Activated CD4-positive, alpha-beta T cell treated with anti-CD3 and anti-CD28 coated beads, Interleukin-2, Interleukin-4, amounts not matched to agents 100 ng/mL and 50 ng/mL, durations not matched to agents 16 hours and 8 hours (primary cell): Measurements from ENCODE around the gene NUCKS1.

Source experiments
- DNase-seq: peaks from one replicate; pipeline ENCODE4 v3.0.0-alpha.2; 2020; ENCODE audit warnings: low spot score

The NUCKS1 gene

DNA sequence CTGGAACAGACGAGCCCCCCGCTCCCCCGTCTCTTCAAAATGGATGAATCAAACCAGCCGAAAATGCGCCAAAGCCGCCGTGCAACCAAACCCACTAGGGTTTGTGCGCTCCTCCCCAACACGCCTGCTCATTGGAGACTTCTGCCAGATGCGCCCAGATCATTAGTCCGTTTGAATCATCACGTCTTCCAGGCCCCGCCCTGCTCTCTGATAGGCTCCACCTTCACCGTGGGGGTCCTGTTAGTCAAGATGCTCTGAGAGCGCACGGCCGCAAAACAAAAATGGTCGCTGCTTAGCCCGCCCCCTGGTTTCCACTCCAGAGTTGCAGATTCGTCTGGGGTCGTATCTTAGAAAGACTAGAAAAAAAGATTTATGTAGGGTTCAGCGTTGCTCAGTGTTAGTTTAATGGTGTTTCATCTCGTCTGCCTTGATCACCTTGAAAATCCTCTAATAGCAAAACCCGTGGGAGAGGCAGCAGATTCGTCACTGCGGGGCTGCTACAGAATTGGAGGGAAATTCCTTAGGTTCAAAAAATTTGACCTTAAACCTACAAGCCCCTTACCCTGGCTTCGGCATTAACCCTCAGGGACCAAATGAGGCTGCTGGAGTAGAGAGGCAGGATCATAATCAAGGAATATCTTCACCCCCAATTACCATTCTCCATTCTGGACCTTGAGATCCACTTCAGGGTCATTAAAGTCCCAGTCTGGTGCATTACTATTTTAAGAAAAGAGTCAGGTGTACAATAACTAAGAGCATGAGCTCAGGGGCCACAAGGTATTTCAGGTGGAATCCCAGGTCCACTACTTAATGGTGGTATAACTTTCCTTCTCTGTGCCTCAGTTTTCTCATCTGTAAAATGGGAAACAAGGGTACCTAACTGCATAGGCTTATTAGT is at the start of gene NUCKS1:
Gene NUCKS1 (minus strand): TSS at position 45 of the 898 bp plus-strand sequence. CDS start 209 bp downstream, outside the sequence.
- peak; percentile 98 for DNase-seq

DNA sequence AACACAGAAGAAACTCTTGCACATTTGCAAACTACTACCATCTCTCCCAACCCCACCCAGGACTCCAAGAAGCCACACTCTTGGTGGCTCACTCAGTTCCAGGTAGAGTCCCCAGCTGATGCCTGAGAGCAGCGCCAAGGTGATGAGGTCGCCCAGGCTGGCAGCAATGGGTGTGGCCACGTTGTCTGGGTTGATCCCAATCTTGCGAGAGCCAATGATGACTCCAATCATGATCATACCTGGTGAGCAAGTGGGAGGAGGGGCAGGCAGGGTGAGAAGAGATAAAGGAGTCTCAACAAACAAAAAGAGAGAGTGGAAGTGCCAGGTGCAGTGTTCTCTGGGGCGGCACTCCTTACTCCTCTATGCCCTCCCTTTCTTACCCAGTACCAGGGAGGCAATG is 48.6 kb upstream of the NUCKS1 start:
- DNase-seq, result no peak

DNA sequence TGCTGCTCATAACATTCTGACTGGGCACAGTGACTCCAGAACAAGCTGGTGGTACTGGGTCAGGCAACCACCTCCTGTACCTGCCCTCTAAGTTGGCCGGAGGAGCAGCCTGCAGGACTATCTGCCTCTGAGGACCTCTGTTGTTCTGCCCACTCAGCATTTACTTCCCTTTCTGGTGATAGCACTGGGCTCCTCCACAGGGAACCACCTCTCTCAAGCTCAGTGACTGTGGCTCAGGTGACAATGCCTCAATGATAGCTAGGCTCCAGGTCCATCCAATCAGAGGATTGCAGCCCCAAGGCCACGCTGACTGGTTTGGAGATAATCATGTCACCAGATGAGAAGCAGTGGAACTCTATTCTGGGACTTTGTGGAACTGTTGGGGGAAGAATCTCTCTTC is 47.2 kb upstream of the NUCKS1 start:
- DNase-seq, result no peak

DNA sequence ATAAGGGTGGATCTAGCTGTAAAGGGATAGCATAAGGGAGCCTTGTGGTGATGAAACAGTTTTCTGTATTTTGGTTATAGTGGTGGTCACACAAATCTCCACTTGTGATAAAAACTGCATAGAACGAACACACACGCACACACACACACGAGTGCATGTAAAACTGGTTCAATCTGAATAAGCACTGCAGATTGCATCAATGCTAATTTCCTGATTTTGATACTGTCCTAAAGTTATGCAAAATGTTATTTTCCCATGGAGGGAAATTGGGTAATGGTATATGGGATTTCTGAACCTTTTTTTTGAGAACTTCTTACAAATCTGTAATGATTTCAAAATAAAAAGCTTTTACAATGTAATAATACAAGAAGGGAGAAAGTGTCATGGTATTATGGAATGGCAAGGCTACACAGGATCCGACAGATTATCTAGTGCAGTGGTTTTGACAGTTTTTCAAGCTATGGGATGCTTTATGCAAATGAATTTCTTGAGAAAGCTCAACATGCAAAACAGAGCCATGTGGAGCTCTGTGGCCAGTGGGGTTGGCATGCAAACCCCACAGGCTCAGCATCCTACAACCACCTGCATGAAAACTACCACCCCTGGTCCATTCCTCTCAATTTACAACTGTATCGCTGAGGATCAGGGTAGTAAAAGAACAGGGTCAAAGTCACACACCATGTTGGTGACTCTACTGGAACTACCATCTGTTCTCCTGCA is 44.2 kb upstream of the NUCKS1 start:
- no peak for DNase-seq

GRCh38 chr1:205792961-205793673 is 43.1 kb upstream of the NUCKS1 start:
- DNase-seq, result no peak

GRCh38 chr1:205792481-205792881 is 42.5 kb upstream of the NUCKS1 start:
- no peak for DNase-seq

DNA sequence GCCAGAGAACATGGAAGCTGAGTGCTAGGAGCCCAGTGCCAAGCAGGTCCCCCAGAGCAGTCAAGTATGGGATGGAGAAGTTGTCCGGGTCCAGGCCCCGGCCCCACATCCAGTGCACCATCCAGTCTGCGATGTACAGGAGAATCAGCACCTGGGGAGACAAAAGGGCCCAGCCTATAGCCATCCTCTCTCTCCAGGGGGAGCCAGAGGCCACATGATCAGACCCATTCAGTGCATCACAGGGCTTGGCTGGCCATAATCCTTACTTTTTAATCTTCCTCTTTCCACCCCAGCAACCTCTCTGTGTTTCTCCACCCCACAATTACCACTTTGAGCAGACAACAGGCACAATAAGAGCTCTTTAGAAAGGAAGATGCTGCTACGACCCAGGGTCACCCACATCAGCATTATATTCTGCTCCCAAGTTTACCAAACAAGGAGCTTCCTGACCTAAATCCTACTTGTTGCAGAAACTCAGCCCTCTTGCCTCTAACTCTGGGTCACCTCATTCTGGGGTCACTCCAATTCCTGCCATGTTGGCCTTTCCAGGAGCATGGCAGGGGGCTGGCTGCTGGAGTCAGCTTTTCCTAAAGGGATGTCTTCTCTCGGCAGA is 41.7 kb upstream of the NUCKS1 start:
- peak; percentile 64 for DNase-seq

DNA sequence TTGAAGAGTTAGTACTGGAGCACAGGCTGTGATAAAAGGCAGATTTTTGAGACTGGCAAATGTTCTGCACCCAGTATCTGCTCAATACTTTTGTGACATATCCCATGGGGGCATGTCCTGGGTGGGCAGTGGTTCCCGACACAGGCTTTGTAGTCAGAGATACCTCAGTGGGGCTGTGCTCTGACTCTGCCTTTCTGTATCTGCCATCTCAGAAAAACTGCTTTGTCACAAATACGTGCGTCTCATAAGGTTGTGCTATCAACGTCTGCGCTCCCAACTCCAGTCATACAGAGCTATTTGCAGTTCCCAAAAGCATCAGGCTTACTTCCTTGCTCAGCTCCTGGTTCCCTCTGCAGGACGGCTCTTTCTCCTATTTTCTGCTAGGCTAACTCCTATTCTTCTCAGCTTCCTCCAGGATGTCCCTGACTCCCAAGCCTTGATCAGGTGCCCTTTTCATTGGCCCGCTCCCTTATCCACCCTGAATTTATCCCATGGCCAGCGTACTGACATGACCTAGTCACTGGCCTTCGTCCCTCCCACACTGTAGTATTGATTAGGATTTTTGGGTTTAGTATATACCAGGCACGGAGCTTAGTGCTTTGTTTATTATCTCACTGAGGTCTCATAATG is 37.4 kb upstream of the NUCKS1 start:
- no peak for DNase-seq

- DNase-seq, result no peak
Measured at GRCh38 chr1:205786601-205787000, 36.6 kb upstream of the NUCKS1 start.

DNA sequence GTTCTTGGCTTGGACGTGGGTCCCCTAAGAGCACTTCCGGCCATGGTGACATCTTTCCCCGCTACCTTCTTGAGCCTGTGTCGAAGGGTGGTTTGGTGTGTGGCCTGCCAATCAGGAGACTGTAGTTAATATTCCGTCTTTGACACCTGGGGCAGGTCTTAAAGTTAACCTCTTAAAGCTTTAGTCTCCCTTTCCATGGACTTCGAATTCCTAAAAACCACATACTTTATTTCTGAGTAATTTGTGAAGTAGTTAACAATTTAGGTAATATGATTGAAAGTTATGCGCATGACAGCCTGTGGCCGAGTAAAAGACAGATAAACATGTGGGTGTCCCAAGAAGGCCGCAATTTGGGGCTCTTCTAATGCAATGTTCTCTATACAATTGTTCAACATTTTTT is 35.5 kb upstream of the NUCKS1 start:
- DNase-seq, result no peak

DNA sequence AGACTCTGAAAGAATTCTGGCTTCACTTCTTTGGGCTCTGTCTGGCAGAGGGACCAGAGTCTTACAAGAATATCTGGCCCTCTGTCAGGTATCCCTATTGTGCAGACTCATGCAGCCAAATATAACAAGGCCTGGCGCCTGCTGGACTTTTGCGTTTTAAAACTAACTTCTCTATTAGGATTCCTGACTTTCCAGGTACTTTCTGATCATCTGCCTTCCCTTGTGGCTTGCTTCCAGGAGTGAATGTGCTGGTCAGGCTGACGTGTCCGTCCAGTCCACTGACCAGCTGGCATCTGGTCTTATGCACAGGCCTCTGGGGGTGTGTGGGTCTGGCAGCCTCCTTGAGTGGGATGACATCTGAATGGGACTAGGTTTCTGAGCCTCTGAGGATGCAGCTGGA is 33.9 kb upstream of the NUCKS1 start:
- DNase-seq, result no peak

DNA sequence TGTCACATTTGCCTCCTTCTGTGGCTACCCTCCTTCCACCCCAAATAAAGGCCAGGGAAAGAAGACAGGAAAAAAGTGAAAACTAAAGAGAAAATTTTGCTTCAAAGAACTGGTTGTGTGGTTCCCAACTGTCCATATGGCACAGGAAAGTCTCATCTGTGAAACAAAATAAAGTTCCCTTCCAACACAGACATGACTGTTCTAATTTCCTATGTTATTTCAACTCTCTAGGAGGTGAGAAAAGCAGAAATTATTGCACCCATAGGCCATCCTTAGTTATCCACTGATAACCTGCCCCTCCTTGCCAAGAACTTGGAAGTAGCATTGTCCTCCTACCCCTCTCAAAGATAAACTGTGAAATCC is 33.4 kb upstream of the NUCKS1 start:
- DNase-seq, result no peak

DNA sequence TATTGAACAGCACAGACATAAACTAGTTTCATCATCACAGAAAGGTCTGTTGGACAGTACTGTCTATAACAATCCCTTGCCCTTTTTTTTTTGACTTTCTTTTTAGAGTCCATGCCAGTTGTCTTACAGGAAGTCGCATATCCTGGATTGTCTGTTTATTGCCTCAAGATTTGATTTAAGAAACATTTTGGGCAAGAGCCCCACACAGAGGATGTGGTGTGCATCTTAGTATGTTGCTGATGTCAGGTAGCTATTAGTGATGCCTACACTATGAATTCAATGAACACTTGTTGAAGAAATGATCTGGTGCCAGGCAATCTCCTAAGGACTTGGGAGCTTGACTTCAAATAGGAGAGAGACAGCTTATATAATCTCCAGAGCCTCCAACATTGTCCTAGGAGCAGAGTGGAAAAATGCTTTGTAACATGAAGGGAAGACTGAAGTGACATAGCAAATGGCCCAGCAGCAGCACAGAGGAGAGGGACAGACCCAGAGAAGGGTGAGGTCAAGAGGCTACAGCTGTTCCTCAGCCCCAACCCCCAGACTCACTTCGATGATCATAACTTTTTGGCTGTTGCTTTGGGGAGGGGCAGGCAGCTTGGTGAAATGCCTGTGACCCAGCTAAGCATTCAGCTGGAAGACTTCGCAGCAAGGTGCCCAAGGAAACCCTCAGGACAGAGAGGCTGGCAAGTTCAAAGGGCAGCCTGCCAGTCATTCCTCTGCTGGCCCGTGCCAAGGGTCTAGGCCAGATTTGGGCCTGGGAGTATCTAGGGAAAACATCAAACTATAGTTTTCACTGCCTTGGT is 32.8 kb upstream of the NUCKS1 start:
- DNase-seq, result no peak

DNA sequence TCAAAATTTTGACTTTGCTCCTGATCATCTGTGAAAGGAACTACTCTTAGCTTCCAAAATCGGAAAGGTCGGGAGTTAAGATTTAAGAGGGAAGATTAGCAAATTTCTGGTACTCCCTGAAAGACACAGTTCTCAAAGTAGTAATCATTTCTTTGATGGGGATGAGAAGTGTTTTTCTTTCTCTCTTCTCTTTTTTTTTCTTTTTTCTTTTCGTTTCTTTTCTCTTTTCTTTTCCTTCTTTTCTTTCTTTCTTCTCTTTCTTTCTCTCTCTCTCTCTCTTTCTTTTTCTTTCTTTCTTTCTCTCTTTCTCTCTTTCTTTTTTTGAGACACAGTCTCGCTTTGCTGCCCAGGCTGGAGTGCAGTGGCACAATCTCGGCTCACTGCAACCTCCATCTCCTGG is 30.4 kb upstream of the NUCKS1 start:
- no peak for DNase-seq

DNA sequence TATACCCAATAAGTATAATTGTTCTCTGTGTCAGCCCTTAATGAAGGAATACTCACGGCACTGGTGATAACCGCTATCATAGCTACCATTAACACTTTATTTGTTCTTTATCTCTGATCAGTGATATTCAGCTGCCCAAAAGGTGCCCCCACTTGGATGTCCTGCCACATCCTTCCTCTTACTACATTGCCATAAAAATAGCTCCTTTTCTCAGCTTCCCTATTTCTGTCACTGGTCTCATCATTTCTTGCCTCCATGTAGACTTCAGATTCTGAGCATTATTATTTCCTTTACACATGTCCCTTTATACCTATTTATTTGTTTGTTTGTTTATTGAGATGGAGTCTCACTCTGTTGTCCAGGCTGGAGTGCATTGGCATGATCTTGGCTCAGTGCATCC is 28.0 kb upstream of the NUCKS1 start:
- no peak for DNase-seq

GRCh38 chr1:205775717-205776056 is 25.7 kb upstream of the NUCKS1 start:
- DNase-seq, result no peak

- DNase-seq, result peak; percentile 91
Measured at GRCh38 chr1:205775015-205775716, 25.2 kb upstream of the NUCKS1 start, which contains the start of gene RAB29. Gene RAB29, minus strand, starts transcription at chr1:205775482. Its CDS starts 526 bp downstream, at chr1:205774956.

DNA sequence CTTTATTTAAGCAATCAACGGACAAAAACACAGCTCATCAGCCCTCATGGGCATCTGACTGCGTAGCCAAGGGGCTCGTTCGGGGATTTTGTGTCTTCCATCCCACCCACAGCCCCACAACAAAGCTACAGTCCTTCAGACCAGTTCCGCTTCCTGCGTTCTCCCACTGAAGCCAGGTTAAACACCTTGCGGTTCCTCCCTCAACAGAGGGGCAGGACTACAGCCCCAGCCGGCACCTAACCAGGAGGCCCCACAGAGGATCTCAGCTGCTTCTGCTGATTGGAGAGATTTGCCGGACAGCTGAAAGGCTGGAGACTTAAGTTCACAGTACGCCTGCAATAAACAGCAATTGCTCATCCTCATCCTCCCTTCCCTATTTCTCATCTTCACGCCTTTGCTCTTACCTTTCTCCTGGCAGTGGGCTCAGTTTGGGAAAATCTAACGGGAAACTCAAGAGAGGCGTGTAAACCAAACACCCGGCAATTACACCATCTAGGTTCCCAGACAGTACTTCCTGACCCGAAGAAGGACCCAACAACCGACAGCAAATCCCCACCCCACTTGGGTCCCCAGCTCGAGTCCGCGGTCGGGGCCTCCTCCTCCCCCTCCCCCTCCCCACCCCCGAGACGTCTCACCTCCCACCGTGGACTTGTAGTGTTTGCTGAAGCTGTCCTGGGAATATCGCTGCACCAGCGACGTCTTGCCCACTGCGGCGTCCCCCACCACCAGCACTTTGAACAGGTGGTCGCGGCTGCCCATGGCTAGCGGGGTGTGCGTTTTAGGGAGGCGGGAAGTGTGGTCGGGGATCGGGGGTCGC is 24.4 kb upstream of the NUCKS1 start:
- DNase-seq, result peak; percentile 42

GRCh38 chr1:205772607-205773032 is 22.6 kb upstream of the NUCKS1 start:
- peak; percentile 67 for DNase-seq
